ENCODE results near the gene ACTR2. TPM values are rescaled to one million over a fixed set of nuclear protein-coding genes. Genes with fewer than 3 reads are reported as not detected.

ACTR2 gene
- total RNA-seq, 2 donors from 2014 or later: 75.9 to 131 TPM

DNA sequence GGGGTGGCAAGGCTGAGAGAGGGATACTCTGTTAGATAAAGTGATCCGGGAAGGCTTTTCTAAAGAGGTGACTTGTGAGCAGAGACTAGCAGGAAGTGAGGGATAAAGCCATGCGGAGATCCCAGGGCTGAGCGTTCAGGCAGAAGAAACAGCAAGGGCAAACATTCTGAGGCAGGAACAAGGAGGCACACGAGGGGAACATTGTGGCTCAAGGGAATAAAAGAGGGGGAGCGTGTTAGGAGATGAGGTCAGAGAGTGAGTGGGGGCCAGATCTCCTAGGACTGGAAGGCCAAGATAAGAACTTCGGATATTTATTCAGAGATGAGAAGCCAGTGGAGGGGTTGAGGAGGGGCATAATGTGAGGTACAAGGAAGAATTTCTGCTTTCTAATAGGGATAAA is 67.1 kb downstream of the ACTR2 start:
- peaks cover 0 to 5% of the 10 kb centered on the region in 2 donors for H3K4me1 ChIP-seq (ENCODE audit: control insufficient read depth in 1 of 2, low read depth in 2 of 2)
- DNase-seq (ENCODE audit: low spot score) (no peak), ATAC-seq (ENCODE audit: insufficient number of reproducible peaks, low FRiP score, low read depth) (no peak)

DNA sequence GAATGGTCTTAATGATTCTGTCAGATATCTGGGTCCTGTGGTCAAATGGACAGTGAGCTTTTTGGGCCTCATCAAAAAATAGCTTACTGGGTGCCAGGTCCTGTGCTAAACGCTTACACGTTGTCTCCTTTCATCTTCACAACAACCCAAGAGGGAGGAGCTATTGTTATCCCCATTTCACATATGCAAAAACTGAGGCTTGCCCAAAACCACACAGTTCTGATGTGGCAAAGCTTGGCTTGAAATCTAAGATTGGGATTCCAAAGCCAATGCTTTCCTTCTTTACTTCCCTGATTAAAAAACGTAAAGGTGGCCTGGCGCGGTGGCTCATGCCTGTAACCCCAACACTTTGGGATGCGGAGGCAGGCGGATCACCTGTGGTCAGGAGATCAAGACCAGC is 69.3 kb downstream of the ACTR2 start:
- no peaks in the 10 kb centered on the region for H3K27me3 ChIP-seq (replicated peaks; ENCODE audit: insufficient read depth)
- H3K36me3 ChIP-seq: no peaks in the 10 kb centered on the region
- DNase-seq (ENCODE audit: low spot score): no peak
- TF ChIP-seq CTCF (IDR thresholded peaks at IDR 0.05): no peak
- ATAC-seq (ENCODE audit: insufficient number of reproducible peaks, low FRiP score, low read depth): no peak
- peaks cover 6 to 27% of the 10 kb centered on the region in 2 donors for H3K4me1 ChIP-seq (ENCODE audit: control insufficient read depth in 1 of 2, low read depth in 2 of 2)
- no peak overlapping the region for H3K4me3 ChIP-seq
- H3K27ac ChIP-seq: no peak overlapping the region
- H3K9me3 ChIP-seq: no peaks in the 10 kb centered on the region

More for the DNA sequence above, 67.1 kb downstream of the ACTR2 start:
- no peaks in the 10 kb centered on the region for H3K27me3 ChIP-seq (replicated peaks; ENCODE audit: insufficient read depth)
- no peak for TF ChIP-seq CTCF (IDR thresholded peaks at IDR 0.05)
- H3K36me3 ChIP-seq: no peaks in the 10 kb centered on the region
- no peak overlapping the region for H3K27ac ChIP-seq
- no peak overlapping the region for H3K4me3 ChIP-seq
- H3K9me3 ChIP-seq: no peaks in the 10 kb centered on the region

- Histone ChIP-seq H3K4me3 (no peak overlapping the region), H3K4me1 (ENCODE audit: control insufficient read depth in 1 of 2, low read depth in 2 of 2) (peaks cover 6 to 32% of the 10 kb centered on the region in 2 donors), H3K27ac (no peak overlapping the region), H3K9me3 (no peaks in the 10 kb centered on the region), H3K27me3 (replicated peaks; ENCODE audit: insufficient read depth) (no peaks in the 10 kb centered on the region), H3K36me3 (no peaks in the 10 kb centered on the region)
- no peak for DNase-seq (ENCODE audit: low spot score)
- TF ChIP-seq CTCF (IDR thresholded peaks at IDR 0.05): no peak
- ATAC-seq (ENCODE audit: insufficient number of reproducible peaks, low FRiP score, low read depth): no peak
Observed at GRCh38 chr2:65297544-65297943, 69.9 kb downstream of the ACTR2 start.

- Histone ChIP-seq H3K9me3 (no peaks in the 10 kb centered on the region), H3K36me3 (no peaks in the 10 kb centered on the region), H3K27me3 (replicated peaks; ENCODE audit: insufficient read depth) (no peaks in the 10 kb centered on the region), H3K4me1 (ENCODE audit: control insufficient read depth in 1 of 2, low read depth in 2 of 2) (peaks cover 6 to 32% of the 10 kb centered on the region in 2 donors), H3K27ac (no peak overlapping the region), H3K4me3 (no peak overlapping the region)
- DNase-seq (ENCODE audit: low spot score) (no peak), ATAC-seq (ENCODE audit: insufficient number of reproducible peaks, low FRiP score, low read depth) (no peak)
- TF ChIP-seq CTCF (IDR thresholded peaks at IDR 0.05): no peak
Observed at GRCh38 chr2:65298089-65298488, 70.5 kb downstream of the ACTR2 start.

DNA sequence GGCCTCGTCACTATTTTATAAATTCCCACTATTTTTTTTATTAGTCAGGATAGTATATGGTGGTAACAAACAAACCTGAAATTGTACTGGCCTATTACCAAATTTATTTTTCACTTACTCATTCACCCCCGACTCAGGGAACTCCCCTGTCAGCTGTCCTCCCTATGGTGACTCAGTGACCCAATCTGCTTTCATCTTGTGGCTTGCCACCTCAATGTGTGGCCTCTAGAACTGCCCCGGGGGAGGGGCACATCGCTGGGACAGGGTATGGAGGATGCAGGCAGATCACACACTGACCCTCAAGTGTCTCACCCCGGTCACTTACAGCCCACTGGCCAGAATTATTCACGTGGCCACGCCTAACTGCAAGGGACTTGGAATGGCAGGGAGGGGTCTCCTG is 71.6 kb downstream of the ACTR2 start:
- H3K4me3 ChIP-seq: no peak overlapping the region
- no peaks in the 10 kb centered on the region for H3K36me3 ChIP-seq
- TF ChIP-seq CTCF (IDR thresholded peaks at IDR 0.05): no peak
- H3K9me3 ChIP-seq: no peaks in the 10 kb centered on the region
- ATAC-seq (ENCODE audit: insufficient number of reproducible peaks, low FRiP score, low read depth) (no peak), DNase-seq (ENCODE audit: low spot score) (no peak)
- H3K4me1 ChIP-seq (ENCODE audit: control insufficient read depth in 1 of 2, low read depth in 2 of 2): peaks cover 6 to 32% of the 10 kb centered on the region in 2 donors
- no peaks in the 10 kb centered on the region for H3K27me3 ChIP-seq (replicated peaks; ENCODE audit: insufficient read depth)
- peak overlapping the region; percentile 76 to 85 for H3K27ac ChIP-seq
